NCI-H526 (cell line): ENCODE results near the gene DPP8.
A peak's percentile ranks its signal among the peaks of the same experiment; 100 is the strongest.
"Not testable (repeated sequence)": the region's sequence is repeated elsewhere in the genome, so short reads cannot be mapped to it uniquely, and the experiment has no call there.

Experiments used
- DNase-seq, 2 experiments: peaks; one replicate each; lab custom pipeline; 2025; lab: John Stamatoyannopoulos, UW

DPP8 gene

DNA sequence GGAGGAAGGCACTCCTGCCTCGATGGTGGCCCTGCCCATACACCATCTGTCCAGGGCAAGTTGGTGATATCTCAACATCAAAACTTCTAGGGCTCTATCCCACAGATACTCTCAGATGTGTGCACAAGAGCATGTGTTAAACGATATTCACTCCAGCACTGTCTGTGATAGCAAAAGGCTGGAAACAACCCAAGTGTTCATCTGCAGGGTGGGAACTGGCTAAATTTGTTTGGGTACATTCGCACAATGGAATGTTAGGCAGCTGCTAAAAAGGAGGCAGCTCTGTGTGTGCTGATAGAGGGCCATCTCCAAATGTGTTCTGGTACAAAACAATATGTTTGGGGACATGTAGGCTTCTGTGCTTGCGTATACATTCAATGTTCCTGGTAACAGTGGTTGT, 114.5 kb downstream of the DPP8 start:
- DNase-seq = no peak

DNA sequence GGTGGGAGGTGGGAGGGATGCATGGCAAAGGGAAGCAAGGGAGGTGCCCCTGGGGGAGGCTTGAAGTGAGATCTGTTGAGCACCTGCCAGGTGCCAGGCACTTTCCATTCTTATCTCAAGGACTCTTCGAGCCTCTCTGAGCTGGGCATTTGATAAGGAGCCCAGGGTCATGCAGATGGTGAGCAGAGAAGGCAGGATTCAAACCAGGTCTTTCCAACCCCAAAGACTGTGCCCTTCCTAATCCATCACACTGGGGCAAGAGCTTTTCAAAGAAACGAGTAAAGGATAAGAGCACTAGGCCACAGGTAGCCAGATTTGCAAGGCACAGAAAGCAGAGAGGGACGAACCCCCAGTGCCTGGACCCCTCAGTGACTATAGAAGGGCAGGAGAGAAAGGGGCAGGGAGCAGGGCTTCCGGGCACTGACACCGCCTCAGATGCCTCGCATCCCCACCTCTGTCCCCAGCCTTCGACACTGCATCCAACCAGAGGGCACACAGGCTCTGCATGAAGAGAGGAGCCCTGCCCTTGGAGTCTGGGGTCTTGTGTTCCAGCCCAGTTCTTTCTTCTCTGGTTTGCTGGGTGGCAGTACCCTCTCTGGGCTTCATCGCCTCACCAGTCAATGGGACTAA, 115.8 kb downstream of the DPP8 start:
- DNase-seq = no peak

DNA sequence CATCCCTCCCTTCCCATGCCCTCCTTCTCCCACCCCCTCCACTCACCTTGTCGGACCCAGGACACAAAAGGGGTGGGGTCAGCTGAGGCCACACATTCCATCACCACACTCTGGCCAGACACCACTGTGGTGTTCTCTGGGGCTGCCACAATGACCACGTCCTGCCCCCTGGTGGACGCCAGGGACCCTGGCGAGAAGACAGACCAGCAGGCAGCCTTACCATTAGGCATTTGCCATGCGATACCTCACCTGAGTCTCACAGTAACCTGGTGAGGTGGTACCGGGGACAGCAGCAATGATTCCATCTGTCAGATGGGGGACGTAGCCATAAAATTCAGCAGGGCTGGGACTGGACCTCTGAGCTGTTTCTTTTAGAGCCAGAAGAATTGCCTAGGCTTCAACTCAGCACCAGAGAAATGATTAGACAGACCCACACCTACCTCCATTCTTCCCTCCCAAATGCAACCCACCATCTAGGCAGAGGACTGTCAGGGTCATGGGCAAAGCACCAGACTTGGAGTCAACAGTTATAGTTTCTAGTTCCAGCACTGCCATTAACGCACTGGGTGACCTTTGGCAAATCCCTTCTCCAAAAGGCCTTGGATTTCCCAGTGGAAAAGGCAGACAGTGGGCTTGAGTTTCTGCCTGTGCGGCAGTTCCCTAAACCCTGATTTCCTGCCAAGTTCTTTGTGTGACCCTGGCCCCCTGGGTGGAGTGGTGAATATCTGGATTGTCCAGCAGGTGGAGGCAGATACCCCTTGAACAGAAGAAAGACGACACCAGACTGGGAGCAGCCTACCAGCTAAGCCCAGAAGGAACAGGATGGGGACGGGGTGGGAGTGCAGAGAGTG, 116.5 kb downstream of the DPP8 start:
- DNase-seq = peak; percentile 57 to 85

GRCh38 chr15:65399997-65400396, 117.5 kb downstream of the DPP8 start:
- no peak for DNase-seq

GRCh38 chr15:65399001-65399706, 118.3 kb downstream of the DPP8 start:
- no peak for DNase-seq

GRCh38 chr15:65398486-65398885, 119.0 kb downstream of the DPP8 start:
- DNase-seq = not testable (repeated sequence)

- no peak for DNase-seq
Observed at GRCh38 chr15:65396965-65397317, 120.5 kb downstream of the DPP8 start.

DNA sequence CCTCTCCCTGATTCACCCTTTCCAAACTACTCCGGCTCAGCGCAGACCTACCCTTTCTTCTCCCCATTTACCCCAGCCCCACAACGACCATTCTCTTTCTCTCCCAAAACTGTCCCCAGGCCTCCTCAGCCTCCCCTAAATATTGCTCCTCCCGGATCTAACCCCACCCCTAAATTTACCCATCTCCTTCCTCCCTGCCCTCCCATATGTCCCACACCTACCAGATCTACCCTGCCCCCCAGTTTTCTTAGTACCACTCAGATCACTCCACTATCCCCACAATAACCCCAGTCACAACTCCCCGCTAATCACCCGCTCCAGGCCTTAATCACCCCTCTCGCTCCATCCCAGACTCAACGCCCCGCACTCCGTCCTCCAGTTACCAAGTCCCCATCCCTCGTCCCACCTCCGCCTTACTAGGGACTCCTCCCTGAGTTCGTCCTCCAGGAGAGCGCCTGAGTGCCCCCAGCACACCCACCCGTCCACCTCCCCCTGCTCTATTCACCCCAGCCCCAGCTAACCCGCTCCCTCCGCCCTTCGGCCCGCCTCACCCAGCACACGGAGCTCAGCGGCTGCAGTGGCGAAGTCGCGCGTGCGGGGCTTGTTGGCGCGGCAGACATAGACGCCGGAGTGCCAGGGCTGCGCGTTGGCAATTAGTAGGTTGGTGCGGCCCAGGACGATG, 121.1 kb downstream of the DPP8 start:
- no peak for DNase-seq

DNA sequence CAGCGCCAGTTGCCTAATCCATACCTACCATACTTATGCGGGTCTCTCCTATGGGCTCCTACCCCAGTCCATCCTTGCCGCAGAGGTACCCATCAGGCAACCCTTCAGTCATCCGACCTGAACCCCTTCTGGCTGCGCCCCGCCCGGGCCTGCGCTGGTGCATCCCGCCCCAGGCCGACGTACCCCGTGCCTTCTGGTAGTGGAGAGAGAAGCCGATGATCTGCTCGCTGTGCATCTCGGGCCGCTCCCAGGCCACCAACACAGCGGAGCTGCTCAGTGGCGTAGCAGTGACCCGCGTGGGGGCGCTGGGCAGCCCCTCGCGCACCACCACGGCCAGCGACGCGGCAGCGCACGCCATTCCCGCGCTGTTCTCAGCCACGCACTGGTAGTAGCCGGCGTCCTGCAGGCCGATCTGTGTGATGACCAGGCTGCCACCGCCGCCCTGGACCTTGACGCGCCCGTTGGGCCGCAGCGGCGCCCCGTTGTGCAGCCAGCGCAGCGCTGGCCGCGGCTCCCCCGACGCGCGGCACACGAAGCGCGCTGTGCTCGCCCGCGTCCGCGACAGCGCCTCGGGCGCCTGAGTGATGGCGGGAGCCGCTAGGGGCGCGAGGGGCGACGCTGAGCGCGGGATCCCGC, 121.8 kb downstream of the DPP8 start:
- DNase-seq = no peak

DNA sequence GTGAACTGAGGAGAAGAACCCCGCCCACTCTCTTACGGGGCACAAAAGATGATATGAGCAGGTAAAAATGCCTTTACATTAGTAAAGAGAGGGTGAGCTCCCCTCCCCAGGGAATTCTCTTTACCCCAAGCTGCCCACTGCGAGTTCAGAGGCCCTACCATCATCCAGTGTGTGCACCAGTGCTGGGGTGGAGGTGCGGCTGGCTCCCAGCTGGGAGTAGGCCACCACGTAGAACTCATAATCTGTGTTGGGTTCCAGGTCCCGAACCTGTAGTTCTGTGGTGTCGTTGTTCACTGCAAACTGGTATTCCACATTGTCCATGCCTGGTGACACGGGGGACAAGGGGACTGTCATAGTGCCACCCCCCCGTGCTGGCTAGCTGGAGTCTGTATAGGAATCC, 122.6 kb downstream of the DPP8 start:
- no peak for DNase-seq

DNA sequence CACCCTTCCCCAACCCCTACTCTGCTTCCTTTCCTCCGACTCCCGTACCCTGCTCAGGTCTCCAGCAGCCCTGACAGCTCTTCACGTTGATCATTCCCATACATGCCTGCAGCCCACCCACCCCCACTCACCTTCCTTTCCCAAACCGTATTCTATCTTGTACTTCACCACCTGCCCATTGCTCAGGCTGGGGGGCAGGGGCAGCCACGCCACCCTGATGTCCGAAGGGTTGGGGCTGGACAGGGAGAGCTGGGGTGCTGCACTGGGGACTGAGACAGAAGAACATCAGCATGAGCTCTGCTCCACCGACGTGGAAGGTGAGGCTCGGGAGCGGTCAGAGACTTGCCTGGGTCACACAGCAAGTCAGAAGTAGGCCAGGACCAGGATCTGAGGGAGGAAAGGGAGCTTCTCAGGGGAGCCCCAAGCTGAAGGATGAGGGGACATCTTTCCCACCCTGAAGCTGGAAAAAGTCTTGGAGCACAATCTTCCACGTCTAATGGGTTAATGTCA, 123.2 kb downstream of the DPP8 start:
- DNase-seq = no peak

- no peak for DNase-seq
Observed at GRCh38 chr15:65393557-65393956, 123.9 kb downstream of the DPP8 start.

GRCh38 chr15:65393091-65393490, 124.4 kb downstream of the DPP8 start:
- DNase-seq = no peak
